NOMO-1 treated with DMSO at 0.1 percent for 48 hours (cell line): ENCODE data around the gene YPEL3.
A peak's percentile ranks its signal among the peaks of the same experiment; 100 is the strongest.

Source experiments
- DNase-seq: peaks from one replicate; lab custom pipeline; 2025; ENCODE audit not compliant: unreplicated experiment; lab: John Stamatoyannopoulos, UW

YPEL3 gene

DNA sequence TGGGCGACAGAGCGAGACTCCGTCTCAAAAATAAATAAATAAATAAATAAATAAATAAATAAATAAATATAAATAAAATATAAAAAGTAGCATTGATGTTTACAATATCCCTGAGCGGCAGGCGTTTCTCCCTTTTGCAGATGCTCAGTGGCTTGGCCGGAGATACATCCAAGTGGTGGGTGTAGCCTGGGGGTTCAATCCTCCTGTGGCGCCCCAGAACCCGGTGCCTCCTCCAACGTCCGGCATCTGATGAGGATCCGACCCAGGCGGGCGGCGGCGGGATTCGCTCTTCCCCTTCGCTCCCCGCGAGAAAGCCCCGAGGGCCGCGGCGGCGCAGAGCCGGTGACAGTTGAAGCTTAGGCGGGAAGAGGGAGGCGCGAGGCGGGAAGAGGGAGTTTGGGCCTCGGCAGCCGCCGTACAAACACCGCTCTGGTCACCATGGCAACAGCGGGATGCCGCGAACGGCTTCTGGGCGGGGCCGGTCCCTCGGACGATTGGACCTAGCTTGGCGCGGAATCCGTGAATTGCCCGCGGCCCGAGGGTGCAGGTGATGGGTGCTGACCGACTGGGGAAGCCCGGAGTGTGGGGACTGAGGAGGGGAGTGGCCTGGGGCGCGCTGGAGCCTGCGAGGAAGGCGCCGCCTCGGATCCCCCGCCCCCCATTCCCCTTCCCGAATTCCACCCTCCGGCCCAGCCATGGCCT is 43.2 kb downstream of the YPEL3 start:
- DNase-seq: peak; percentile 88

DNA sequence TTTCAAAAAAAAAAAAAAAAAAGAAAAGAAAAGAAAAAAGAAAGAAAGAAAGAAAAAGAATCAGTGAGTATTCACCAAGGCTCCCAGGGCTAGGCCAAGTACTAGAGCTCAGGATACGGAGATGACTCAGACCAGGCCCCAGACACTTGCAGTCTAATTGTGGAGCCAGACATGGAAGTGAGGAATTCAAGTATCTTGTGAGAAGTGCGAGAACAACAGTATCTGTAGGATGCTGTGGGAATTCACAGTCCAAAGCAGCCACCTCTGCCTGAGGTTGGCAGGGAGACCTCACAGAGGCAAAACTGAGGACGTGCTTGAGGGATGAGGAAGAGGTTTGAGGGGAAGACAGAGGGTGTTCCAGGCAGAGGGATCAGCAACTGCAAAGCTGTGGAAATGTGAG is 44.5 kb downstream of the YPEL3 start:
- DNase-seq: no peak

- no peak for DNase-seq
Observed at GRCh38 chr16:30049871-30050270, 46.1 kb downstream of the YPEL3 start.

GRCh38 chr16:30046588-30046987 is 49.4 kb downstream of the YPEL3 start:
- no peak for DNase-seq

- no peak for DNase-seq
Observed at GRCh38 chr16:30046178-30046577, 49.8 kb downstream of the YPEL3 start.
